Measurements from ENCODE around the gene FDCSP. TPM values are rescaled to one million over a fixed set of nuclear protein-coding genes. Genes with fewer than 3 reads are reported as not detected.

Gene FDCSP
- polyA plus RNA-seq, 1 donor from 2014 or later, result not detected

GRCh38 chr4:70187216-70187615 is 38.7 kb upstream of the FDCSP start:
- Histone ChIP-seq H3K4me2 (ENCODE audit: low read length) (no peak overlapping the region), H3K36me3 (ENCODE audit: insufficient read depth, low read length) (no peaks in the 10 kb centered on the region), H2AFZ (ENCODE audit: low read depth, low read length) (no peak overlapping the region), H3K9ac (ENCODE audit: low read length) (no peak overlapping the region), H3K27me3 (ENCODE audit: insufficient read depth, low read depth, low read length) (no peaks in the 10 kb centered on the region), H3K27ac (ENCODE audit: low read length) (no peak overlapping the region), H4K20me1 (ENCODE audit: insufficient read depth) (no peaks in the 10 kb centered on the region), H3F3A (ENCODE audit: insufficient read depth, low read length, poor library complexity, severe bottlenecking) (no peaks in the 10 kb centered on the region), H3K79me2 (replicated peaks; ENCODE audit: insufficient read depth, low read length) (no peaks in the 10 kb centered on the region), H3K4me3 (ENCODE audit: low read length) (no peak overlapping the region), H3K9me3 (ENCODE audit: low read length) (no peaks in the 10 kb centered on the region), H3K9me2 (ENCODE audit: insufficient read depth, low read length) (no peaks in the 10 kb centered on the region)
- TF ChIP-seq CTCF (IDR thresholded peaks at IDR 0.05; ENCODE audit: poor library complexity, severe bottlenecking) (no peak), SMC3 (conservative IDR thresholded peaks at IDR 0.05; ENCODE audit: poor library complexity) (no peak), EP300 (conservative IDR thresholded peaks at IDR 0.05; ENCODE audit: poor library complexity, severe bottlenecking) (no peak), MXI1 (conservative IDR thresholded peaks at IDR 0.05; ENCODE audit: poor library complexity, severe bottlenecking) (no peak), POLR2AphosphoS5 (IDR thresholded peaks at IDR 0.05) (no peak), RAD21 (conservative IDR thresholded peaks at IDR 0.05) (no peak), EZH2 (IDR thresholded peaks at IDR 0.05; ENCODE audit: borderline replicate concordance, insufficient read depth, low read length, poor library complexity, severe bottlenecking) (no peak), REST (IDR thresholded peaks at IDR 0.05; ENCODE audit: borderline replicate concordance) (no peak), TAF1 (IDR thresholded peaks at IDR 0.05; ENCODE audit: low read depth) (no peak)

GRCh38 chr4:70190579-70190978 is 35.3 kb upstream of the FDCSP start:
- Histone ChIP-seq H3K4me2 (ENCODE audit: low read length) (no peak overlapping the region), H3K4me3 (ENCODE audit: low read length) (no peak overlapping the region), H3K9me3 (ENCODE audit: low read length) (no peaks in the 10 kb centered on the region), H4K20me1 (ENCODE audit: insufficient read depth) (no peaks in the 10 kb centered on the region), H3K27me3 (ENCODE audit: insufficient read depth, low read depth, low read length) (no peaks in the 10 kb centered on the region), H3F3A (ENCODE audit: insufficient read depth, low read length, poor library complexity, severe bottlenecking) (no peaks in the 10 kb centered on the region), H3K36me3 (ENCODE audit: insufficient read depth, low read length) (no peaks in the 10 kb centered on the region), H3K9me2 (ENCODE audit: insufficient read depth, low read length) (no peaks in the 10 kb centered on the region), H3K9ac (ENCODE audit: low read length) (no peak overlapping the region), H3K27ac (ENCODE audit: low read length) (no peak overlapping the region), H2AFZ (ENCODE audit: low read depth, low read length) (no peak overlapping the region), H3K79me2 (replicated peaks; ENCODE audit: insufficient read depth, low read length) (no peaks in the 10 kb centered on the region)
- no peak for TF ChIP-seq EP300 (conservative IDR thresholded peaks at IDR 0.05; ENCODE audit: poor library complexity, severe bottlenecking)
- no peak for TF ChIP-seq RAD21 (conservative IDR thresholded peaks at IDR 0.05)
- TF ChIP-seq TAF1 (IDR thresholded peaks at IDR 0.05; ENCODE audit: low read depth), result no peak
- TF ChIP-seq REST (IDR thresholded peaks at IDR 0.05; ENCODE audit: borderline replicate concordance), result no peak
- TF ChIP-seq EZH2 (IDR thresholded peaks at IDR 0.05; ENCODE audit: borderline replicate concordance, insufficient read depth, low read length, poor library complexity, severe bottlenecking), result no peak
- no peak for TF ChIP-seq CTCF (IDR thresholded peaks at IDR 0.05; ENCODE audit: poor library complexity, severe bottlenecking)
- TF ChIP-seq MXI1 (conservative IDR thresholded peaks at IDR 0.05; ENCODE audit: poor library complexity, severe bottlenecking), result no peak
- TF ChIP-seq POLR2AphosphoS5 (IDR thresholded peaks at IDR 0.05), result no peak
- TF ChIP-seq SMC3 (conservative IDR thresholded peaks at IDR 0.05; ENCODE audit: poor library complexity), result no peak
